GM18868 (cell line): Measurements from ENCODE around the gene LINC00237.

Source experiments
- ATAC-seq: cut with Tn5 transposase; IDR thresholded peaks from one replicate; pipeline ENCODE4 v1.9.1; 2021; ENCODE audit warnings: mild to moderate bottlenecking, moderate library complexity; ENCODE audit not compliant: unreplicated experiment

The LINC00237 gene

DNA sequence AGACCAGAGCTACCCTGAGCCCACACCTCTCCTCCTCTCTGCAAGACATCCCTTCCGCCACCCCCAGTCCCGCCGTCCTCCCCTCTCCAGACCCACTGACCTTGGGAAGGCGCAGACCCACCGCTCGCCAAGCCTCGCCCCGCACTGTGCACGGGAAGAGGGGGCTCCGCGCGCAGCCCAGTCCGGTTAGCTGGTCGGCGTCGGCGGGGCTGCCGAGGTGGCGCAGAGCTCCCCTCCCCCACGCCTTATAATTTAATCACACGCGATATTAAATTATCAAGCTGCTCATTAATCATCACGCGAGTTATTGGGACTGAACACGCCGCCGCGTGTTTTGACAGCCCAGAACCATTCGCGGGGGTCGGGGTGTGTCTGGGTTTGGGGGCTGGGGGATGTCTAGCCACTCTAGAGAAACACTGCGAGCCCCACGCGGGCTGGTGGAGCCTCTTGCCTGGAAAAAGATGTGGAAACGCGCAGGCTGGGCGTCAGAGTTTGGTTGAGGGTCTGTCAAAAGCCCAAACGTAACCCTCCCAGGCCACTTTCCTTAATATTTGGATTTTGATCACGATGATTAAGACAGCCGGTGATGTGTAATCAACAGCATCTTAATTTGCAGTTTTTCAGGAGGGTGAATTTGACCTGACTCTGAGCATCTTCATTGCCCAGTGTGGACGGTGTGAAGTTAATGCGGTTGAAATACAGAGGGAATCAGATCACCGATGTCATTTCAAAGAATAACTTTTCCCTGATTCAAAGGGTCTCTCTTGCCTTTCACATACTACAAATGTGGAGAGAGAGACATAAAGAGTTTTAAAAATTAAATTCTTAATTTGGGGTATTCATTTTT lies at the start of gene LINC00237:
TSS of gene LINC00237 (minus strand) at position 188 of the 847 bp plus-strand sequence.
- ATAC-seq, result no peak

DNA sequence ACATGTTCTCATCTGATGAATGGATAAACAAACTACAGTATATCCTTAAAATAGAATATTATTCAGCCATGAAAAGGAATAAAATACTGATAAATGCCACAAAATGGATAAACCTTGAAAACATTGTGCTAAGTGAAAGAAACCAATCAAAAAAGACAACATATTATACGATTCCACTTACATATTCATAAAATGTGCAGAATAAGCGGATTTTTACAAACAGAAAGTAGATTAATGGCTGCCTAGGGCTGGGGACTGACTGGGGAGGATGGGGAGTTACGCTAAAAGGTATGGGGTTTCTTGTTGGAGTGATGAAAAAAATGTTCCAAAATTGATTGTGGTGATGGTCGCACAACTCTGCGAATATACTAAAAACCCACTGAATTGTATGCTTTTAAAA lies 49.1 kb upstream of the LINC00237 start:
- no peak for ATAC-seq

DNA sequence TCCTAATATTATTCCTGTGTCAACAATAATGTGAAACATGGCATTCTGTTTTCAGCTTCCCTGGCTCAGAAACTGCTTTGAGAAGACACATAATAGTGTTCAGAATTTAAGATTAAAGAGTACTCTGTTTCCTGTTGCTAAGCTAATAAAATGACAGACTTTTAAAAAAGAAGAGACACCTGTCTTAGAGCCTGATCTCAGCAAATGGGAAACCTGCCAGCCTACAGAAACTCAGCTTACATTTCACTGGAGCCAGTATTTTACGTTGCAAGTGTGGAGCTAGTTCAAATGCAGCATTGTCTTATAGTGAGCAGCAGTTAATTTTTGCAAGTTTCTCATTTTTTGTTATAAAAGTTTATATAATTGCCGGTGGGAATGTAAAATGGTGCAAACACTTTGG lies 48.5 kb upstream of the LINC00237 start:
- ATAC-seq, result no peak

DNA sequence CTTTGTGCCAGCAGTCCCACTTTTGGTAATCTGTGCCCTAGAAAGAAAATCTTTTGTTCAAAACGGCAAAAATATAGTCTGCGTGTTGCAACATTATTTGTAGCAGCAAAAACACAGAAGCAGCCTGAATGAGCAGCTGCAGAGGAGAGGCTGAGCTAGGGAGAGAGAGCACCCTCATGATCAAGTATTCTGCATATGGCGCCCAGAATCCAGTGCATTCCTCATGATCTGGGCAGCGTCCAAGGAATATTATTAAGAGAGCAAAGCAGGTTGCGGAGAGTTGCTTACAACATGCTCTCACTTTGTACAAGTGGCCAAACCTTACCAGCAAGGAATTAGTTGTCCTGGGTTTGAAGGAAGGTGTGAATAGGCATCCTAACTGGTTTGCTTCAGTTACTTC lies 45.6 kb upstream of the LINC00237 start:
- no peak for ATAC-seq

DNA sequence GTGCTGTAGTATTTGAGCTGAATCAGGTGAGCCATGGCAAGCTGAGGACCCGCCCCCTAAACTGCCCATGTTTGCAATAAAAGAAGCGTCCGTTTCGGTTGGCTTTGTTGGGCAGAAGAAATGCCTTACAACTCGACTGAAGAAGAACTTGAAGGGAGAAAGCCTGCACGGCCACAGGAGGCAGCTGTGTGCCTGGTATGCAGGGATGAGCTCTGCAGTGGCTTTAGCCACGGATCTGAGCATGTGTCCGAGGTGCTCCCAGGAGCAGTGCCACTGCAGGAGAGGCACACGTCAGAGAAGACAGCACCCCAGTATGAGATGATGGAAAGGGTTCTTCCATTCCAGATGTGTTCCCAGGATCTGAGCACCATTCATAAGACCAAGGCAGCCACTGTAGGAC lies 43.2 kb upstream of the LINC00237 start:
- no peak for ATAC-seq

DNA sequence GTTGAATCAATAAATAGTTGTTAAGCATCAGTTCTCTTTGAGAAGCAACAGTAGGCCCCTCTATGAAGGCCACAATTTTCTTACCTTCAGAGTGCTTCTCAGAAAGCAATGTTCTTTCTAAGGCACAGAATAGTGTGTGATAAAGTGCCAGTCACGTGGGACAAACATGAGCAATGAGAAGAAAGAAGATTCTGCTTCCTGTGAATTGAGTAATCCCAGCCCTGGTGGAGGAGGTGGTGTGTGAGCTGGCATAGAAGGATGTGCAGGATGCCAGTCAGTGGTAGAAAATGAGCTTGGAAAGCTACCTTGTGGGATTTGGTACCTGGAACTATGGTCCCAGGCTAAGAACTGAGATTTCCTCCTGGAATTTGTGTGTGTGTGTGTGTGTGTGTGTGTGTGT lies 41.4 kb upstream of the LINC00237 start:
- ATAC-seq, result no peak

DNA sequence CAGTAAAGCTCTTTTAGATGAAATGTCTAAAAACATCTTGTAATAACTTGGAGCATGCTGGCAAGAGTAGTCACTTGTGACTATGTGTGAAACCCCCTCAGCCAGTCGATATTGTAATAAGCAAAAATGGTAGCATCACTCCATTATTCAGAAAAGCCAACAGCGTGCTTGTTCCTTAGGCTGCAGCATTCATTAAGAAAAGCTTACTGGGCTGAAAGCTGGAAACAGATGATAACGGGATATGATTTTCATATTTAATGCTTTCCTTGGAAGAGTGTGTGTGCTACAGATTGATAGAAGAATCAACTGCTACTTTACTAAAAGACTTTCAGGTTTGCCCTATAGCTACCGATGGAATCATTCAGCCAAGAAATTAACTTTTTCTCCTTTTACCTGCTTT lies 40.1 kb upstream of the LINC00237 start:
- no peak for ATAC-seq

DNA sequence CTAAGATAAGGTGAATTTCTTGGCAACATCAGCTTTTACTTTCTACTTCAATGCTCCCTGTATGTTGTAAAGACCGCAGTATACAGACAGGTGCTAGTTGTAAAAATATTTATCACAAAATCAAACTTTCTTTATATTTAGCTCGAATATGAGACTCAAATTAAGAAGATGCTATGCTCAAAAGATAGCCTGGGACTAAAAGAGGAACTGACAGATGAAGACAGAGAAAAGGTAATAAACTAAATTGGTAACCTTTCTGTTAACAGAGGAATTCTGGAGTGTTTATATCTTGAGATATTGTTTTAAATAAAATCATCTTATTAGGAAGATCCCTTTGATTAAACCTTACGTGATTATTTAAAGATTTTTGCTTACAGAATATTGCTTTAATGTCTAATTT lies 39.3 kb upstream of the LINC00237 start:
- ATAC-seq, result no peak

DNA sequence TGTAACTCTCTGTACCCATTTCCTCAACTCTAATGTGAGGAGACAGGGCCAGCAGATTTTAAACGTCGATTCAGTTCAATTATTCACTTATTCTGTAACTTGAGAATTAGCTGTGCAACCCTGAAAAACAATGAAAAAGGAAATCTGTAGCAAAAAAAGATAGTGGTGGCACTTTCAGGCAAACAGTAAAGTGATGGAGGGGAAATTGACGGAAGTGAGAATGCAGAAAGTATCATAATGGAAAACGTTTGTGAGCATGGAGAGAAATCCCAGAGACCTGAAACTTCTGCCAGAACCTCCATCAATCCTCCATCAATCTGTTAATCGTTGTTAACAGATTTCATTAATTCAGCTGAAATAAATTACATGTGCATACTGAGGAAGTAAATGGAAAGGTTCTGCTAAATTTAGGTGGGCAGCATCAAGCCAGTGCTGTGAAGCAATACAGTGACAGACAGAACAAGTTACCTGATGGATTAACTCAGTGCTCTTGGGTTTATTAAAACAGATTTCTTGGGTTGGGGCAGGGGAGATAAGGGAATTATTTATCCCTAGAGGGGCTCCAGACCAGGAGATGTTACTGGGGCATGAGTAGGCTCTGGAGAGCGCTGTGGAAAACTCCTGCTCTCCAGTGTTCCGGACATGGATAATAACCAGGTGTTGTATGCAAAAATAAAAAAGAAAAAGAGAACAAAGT lies 37.2 kb upstream of the LINC00237 start:
- no peak for ATAC-seq

DNA sequence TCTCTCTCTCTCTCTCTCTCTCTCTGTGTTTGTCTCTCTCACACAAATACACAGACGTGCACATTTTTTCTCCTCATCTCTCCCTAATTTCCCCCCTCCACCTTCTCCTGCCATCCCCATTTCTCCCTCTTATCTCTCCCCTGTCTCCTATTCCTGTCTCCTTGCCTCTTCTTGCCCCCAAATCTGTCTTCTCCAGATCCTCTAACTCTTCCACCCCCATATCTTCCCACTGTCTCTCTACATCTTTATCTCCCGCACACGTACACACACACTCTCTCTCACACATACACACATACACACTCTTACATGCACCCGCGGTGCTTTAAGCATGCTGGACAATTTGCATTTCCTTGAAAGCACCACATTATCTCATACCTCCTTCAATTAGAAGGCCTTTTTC lies 35.7 kb upstream of the LINC00237 start:
- ATAC-seq, result no peak

DNA sequence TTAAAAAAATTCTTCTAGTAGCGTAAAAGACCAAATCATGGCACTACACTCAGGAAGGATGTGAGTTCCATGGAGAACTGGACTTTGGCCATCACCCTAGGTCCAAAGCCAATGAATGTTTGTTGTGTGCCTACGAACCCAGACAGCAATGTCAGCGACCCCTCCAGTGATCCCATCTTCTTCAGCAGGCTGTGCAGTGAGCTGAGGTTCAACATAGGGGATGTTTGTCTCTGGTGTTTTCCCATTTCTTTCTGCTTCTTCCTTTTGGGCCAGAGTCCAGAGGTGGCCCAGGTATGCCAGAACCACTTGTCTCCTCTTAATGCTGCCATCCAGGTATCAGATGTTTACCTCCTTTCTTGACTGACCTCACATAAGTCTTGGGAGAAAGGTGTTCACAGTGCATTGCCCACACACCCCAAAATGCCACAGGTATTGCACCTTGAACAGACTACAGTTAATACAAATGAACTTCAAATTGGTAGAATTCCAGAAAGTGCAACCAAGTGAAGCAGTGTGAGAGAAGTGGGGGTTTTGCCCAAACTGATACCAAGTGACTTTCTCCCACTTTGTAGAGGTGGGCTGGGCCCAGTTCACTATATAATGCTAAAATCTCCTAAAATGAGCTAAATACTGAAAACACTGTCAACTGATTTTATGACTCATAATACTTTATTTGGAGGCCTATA lies 33.9 kb upstream of the LINC00237 start:
- no peak for ATAC-seq

DNA sequence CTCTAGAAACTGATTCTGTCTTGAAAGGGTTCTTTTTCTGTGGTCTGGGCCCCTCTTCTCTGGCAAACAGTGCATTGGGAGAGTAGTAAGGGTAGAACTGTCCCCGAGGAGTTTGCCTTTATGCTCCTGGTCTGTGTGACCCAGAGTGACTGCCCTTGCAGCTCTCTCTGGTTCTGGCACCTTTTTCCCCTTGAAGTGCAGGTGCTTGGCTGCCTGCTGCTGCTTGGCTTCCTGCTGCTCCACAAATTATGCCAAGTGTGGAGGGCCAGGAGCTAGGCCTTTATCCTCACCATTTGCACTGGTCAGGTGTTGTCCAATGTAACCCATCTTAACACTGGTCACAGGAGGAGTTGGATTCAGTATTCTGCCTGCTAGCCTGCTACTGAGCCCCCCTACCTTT lies 30.9 kb upstream of the LINC00237 start:
- no peak for ATAC-seq

DNA sequence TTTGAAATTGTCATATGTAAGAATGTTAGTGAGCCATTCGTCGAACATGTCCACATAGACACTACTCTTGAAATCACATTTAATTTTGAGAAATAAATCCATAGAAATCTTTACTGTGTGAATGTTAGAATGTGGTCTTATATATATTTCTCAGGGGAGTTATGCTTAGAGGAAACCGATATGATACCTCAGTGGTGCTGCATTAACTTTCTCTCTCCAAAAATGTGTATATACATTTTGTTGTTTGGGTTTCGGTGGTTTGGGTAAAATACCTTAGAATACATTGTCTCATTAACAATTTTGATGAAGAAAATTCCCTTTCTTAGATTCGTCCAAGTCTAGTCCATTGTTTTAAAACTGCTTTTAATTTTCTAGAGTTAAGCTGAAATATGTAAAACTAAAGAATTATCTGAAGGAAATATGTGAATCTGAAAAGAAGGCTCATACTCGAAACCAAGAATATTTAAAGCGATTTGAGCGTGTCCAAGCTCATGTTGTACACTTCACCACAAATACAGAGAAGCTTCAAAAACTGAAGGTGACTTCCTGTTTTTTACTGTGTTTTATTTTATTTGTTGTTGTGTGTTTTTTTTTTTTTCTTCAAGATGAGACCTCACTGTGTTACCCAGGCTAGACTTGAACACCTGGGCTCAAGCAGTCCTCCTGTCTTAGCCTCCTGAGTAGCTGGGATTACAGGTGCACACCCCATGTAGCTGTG lies 30.0 kb upstream of the LINC00237 start:
- ATAC-seq, result peak; percentile 78

DNA sequence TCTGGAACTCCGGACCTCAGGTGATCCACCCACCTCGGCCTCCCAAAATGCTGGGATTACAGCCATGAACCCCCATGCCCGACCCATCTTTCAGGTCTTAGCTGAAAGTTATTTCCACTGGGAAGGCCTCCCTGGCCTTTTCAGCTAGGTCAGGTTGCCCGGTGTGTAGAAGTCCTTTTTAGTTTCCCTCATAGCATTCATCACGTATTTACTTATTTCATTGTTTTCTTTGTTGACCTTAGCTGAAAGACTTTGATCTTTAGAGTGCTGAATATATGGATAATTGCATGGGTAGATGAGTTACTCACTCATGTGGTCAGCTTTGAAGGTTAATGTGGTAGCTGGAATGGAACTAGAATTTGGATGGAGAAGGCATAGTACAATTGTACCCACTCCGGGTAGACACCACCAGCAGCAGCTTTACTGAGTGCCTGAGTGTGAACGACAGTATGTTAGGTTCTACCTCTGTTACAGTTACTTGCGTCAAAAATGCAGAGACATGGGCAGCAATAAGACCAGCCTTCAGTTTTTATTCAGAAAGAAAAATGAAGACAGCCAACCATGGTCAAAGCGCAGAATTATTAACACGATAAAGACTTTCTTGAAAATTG lies 28.8 kb upstream of the LINC00237 start:
- no peak for ATAC-seq

DNA sequence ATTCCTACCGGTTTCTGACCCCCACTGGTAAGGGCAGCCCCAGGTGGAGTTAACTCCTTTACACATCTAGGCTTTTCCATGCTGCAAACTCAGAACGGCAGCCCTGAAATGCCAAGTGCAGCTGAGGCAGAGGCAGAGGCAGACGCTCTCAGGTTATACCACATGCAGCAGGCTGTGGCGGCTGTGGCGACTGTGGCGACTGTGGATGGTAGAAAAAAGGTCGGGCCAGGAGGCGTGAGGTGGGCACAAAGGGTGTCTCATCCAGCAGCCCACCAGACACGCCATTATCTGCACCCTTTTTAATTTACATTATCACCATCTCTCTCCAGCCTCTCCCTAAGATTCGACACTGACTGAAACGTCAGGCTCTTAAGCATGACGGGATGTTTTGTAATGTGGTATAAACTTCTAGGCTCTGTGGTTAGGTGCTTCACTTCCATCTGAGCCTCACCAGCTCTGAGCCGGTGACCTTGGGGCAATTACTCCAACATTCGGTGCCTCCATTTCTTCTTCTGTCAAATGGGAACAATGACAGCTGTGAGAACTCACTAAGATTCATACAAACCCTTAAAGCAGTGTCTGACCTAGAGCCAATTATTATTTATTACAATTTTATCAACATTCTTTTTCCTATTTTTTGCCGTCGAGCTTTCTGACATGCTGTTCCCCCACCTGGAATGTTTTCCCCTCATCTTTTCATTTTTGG lies 27.9 kb upstream of the LINC00237 start:
- no peak for ATAC-seq

DNA sequence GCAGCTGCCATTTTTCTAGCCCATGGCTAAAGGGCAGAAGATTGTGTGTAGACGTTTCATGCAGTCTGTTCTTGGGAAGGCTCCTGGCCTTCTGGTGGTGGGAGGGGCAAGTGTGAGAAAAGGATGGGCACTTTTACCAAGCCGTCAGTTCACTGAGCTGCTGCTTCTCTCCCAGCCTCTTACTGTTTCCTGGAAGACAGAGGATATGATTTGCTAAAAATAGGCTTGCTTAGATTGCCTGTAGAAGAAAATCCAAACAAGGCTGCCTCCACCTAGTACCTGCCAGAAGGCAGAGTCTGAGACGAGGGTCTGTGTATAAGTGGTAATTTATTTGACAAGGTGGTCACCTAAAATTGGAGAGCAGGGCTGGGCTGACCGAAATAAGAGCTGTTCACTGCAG lies 27.2 kb upstream of the LINC00237 start:
- no peak for ATAC-seq

DNA sequence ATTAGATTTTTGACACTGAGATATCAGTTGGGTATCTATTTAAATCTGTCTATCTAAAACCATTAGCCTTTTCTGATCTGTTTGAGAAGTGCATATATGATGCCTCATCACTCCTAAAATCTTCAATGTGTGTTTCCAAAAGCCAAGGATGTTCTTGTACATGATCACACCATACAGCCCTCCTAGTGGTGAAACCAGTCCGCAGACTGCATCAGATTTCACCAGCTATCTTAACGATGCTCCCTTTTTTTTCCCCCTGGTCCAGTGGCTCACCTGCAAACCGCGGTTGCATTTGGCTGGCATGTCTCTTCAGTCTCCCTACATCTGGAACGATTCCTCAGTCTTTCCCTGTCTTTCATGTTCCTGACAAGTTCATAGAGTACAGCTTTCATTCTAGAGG lies 23.7 kb upstream of the LINC00237 start:
- ATAC-seq, result no peak

DNA sequence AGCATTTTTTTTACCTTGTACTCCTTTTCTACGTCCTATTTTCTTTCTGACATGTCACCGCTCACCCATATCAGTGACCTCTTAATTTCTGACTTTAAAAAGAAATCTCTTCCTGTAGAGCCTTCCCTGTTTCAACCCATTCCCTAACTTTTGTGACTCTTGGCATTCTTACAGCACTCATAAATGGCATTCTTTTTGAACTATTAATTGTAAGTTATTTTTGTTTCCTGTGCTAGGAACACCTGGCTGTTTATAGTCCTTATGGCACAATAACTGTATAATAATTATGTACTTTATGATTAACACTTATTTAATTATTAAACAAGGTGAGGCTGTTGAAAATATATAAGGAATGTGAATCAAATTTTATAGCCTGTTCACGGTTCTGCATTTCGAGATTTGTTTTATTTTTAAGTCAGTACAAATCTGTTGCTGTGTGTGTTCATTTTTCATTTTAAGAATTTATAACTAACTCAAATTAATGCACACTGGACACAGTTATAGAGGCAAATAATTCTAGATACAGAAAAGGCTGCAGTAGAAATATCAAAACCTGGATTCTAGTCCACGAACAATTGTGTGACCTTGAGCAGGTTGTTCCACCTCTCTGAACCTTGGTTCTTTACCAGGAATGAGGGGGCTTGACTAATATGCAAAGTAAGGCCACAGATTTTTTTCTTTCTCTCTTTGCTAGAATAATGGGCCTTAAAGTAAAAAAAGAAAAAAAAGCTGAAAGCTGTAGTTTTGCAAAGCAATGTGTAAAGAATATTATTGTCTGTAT lies 21.2 kb upstream of the LINC00237 start:
- ATAC-seq, result no peak

DNA sequence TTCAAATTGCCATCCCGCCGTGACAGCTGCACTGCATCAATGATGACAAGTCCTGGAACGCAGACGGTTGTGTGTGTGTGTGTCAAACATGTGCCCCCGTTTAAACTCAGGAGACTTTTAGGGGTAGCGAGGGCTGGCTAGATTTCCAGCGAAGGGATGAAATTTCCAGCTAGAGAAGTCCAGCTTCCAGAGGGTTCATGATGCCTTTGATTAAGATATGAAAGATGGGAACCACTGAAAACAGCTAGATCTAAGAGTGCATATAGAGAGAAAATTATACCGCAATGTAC lies 20.4 kb upstream of the LINC00237 start:
- ATAC-seq, result no peak
